ENCODE data around the gene RBPJL.

DNA sequence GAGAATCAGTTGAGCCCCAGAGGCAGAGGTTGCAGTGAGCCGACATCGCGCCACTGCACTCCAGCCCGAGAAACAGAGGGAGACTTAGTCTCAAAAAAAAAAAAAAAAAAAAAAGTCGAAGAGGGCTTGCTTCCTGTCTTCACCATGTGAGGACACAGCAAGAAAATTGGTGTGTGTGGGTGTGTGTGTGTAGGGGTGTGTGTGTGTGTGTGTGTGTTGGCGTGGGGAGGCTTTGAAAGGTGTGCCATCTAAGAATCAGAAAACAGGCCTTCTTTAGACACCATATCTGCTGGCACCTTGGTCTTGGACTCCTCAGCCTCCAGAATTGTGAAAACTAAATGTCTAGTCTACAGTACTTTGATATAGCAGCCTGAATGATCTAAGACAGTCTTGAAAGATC, 6.9 kb upstream of the RBPJL start:
- TF ChIP-seq, protein P1, sequence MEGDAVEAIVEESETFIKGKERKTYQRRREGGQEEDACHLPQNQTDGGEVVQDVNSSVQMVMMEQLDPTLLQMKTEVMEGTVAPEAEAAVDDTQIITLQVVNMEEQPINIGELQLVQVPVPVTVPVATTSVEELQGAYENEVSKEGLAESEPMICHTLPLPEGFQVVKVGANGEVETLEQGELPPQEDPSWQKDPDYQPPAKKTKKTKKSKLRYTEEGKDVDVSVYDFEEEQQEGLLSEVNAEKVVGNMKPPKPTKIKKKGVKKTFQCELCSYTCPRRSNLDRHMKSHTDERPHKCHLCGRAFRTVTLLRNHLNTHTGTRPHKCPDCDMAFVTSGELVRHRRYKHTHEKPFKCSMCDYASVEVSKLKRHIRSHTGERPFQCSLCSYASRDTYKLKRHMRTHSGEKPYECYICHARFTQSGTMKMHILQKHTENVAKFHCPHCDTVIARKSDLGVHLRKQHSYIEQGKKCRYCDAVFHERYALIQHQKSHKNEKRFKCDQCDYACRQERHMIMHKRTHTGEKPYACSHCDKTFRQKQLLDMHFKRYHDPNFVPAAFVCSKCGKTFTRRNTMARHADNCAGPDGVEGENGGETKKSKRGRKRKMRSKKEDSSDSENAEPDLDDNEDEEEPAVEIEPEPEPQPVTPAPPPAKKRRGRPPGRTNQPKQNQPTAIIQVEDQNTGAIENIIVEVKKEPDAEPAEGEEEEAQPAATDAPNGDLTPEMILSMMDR (IDR thresholded peaks at IDR 0.05) = no peak
- no peak for TF ChIP-seq CREB1 (CRISPR knock-in tag; IDR thresholded peaks at IDR 0.05)
- TF ChIP-seq CREM (CRISPR knock-in tag; IDR thresholded peaks at IDR 0.05) = no peak
- TF ChIP-seq, protein P2, sequence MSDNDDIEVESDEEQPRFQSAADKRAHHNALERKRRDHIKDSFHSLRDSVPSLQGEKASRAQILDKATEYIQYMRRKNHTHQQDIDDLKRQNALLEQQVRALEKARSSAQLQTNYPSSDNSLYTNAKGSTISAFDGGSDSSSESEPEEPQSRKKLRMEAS (CRISPR knock-in tag; IDR thresholded peaks at IDR 0.05) = no peak
- no peak for TF ChIP-seq ZBTB21 (CRISPR knock-in tag; IDR thresholded peaks at IDR 0.05; ENCODE audit: borderline replicate concordance)
- TF ChIP-seq, protein P3, sequence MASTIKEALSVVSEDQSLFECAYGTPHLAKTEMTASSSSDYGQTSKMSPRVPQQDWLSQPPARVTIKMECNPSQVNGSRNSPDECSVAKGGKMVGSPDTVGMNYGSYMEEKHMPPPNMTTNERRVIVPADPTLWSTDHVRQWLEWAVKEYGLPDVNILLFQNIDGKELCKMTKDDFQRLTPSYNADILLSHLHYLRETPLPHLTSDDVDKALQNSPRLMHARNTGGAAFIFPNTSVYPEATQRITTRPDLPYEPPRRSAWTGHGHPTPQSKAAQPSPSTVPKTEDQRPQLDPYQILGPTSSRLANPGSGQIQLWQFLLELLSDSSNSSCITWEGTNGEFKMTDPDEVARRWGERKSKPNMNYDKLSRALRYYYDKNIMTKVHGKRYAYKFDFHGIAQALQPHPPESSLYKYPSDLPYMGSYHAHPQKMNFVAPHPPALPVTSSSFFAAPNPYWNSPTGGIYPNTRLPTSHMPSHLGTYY (CRISPR knock-in tag; IDR thresholded peaks at IDR 0.05) = no peak
- TF ChIP-seq FOXJ3 (CRISPR knock-in tag; IDR thresholded peaks at IDR 0.05; ENCODE audit: borderline replicate concordance) = no peak

All from WTC11 (cell line).